ENCODE measurements around the gene SLC6A16. TPM values are rescaled to one million over a fixed set of nuclear protein-coding genes. Genes with fewer than 3 reads are reported as not detected.
A peak's percentile ranks its signal among the peaks of the same experiment; 100 is the strongest.
"Not testable (repeated sequence)": the region's sequence is repeated elsewhere in the genome, so short reads cannot be mapped to it uniquely, and the experiment has no call there.

The SLC6A16 gene
- 0.50 TPM for polyA plus RNA-seq (2013, experiment 1 of 2)
- polyA plus RNA-seq (2013, experiment 2 of 2), result 0.89 TPM

- Histone ChIP-seq H3K27ac (ENCODE audit: low read depth, low read length) (no peak within 1 kb of the TSS), H3K27me3 (ENCODE audit: insufficient read depth, low read length) (no peaks in the 10 kb centered on the region), H3K36me3 (ENCODE audit: insufficient read depth, low read length) (no peaks in the 10 kb centered on the region), H3K4me1 (ENCODE audit: insufficient read depth, low read length) (no peaks in the 10 kb centered on the region), H3K9me3 (ENCODE audit: insufficient read depth, low read depth, low read length) (0 out of 2 replicates have a peak, but pooled peaks cover 2% of the 10 kb centered on the region), H3K4me3 (ENCODE audit: low read length) (no peak within 1 kb of the TSS), H3K9ac (ENCODE audit: low read depth, low read length) (no peak within 1 kb of the TSS)
- WGBS, result 93% methylated on average over 38 of the region's 38 CpGs
These were observed at the start of gene SLC6A16 for GRCh38 chr19:49324801-49325576. Gene SLC6A16 (minus strand): TSS chr19:49325191. CDS start chr19:49311347, 13,844 bp downstream.

DNA sequence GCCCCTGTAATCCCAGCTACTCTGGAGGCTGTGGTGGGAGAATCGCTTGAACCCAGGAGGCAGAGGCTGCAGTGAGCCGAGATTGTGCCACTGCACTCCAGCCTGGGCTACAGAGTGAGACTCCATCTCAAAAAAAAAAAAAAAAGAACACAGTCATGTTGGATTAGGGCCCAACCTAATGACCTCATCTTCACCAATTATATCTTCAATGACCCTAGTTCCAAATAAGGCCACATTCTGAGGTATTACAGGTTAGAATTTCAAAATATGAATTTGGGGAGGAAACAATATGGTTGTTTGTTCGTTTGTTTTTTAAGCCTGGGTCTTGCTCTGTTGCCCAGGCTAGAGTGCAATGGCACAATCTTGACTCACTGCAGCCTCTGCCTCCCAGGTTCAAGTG, 48.2 kb upstream of the SLC6A16 start:
- not testable (repeated sequence) for H3K4me3 ChIP-seq (ENCODE audit: low read length); H3K27me3 ChIP-seq (ENCODE audit: insufficient read depth, low read length); H3K27ac ChIP-seq (ENCODE audit: low read depth, low read length); H3K36me3 ChIP-seq (ENCODE audit: insufficient read depth, low read length); H3K4me1 ChIP-seq (ENCODE audit: insufficient read depth, low read length); H3K9ac ChIP-seq (ENCODE audit: low read depth, low read length)
- WGBS, result 84% methylated on average over 3 of the region's 3 CpGs
- H3K9me3 ChIP-seq (ENCODE audit: insufficient read depth, low read depth, low read length), result peaks cover 27% of the 10 kb centered on the region

GRCh38 chr19:49371184-49371583, 46.2 kb upstream of the SLC6A16 start:
- peaks cover 29% of the 10 kb centered on the region for H3K9me3 ChIP-seq (ENCODE audit: insufficient read depth, low read depth, low read length)
- no peaks in the 10 kb centered on the region for H3K4me1 ChIP-seq (ENCODE audit: insufficient read depth, low read length)
- no peak overlapping the region for H3K9ac ChIP-seq (ENCODE audit: low read depth, low read length)
- H3K27me3 ChIP-seq (ENCODE audit: insufficient read depth, low read length), result no peaks in the 10 kb centered on the region
- H3K27ac ChIP-seq (ENCODE audit: low read depth, low read length), result no peak overlapping the region
- no peaks in the 10 kb centered on the region for H3K36me3 ChIP-seq (ENCODE audit: insufficient read depth, low read length)
- no peak overlapping the region for H3K4me3 ChIP-seq (ENCODE audit: low read length)
- 90% methylated on average over 2 of the region's 3 CpGs for WGBS

DNA sequence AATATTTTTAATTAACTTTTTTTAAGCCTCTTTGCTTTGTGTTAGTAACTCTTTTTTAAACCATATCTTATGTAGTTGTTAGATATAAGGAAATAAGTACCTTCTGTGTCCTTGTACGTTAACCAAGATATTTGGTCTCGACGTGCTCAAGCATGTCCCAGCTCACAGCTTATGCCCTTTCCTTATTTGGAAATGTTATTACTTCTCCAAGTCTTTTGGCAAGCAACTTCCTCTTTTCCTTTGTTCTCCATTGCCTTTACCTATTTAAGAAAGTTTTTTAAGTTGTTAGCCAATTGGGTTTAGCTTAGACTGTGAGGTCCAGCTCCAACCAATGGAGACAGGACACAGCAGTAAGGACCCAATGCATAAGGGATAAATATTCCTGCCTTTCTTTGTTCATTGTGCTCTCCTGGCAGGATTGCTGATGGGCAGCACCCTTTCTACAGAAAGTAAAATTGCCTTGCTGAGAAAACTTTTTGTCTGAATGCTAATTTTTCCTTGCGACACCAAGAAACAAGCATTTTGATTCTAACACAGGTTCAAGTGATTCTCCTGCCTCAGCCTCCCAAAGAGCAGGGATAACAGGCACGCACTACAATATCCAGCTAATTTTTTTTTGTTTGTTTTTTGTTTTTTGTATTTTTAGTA, 43.8 kb upstream of the SLC6A16 start:
- Histone ChIP-seq H3K9me3 (ENCODE audit: insufficient read depth, low read depth, low read length) (peaks cover 29% of the 10 kb centered on the region), H3K9ac (ENCODE audit: low read depth, low read length) (no peak overlapping the region), H3K36me3 (ENCODE audit: insufficient read depth, low read length) (no peaks in the 10 kb centered on the region), H3K27ac (ENCODE audit: low read depth, low read length) (no peak overlapping the region), H3K4me3 (ENCODE audit: low read length) (no peak overlapping the region), H3K27me3 (ENCODE audit: insufficient read depth, low read length) (no peaks in the 10 kb centered on the region), H3K4me1 (ENCODE audit: insufficient read depth, low read length) (no peaks in the 10 kb centered on the region; the same call in 1 of the 2 replicates)
- WGBS, result 82% methylated on average over 5 of the region's 5 CpGs

DNA sequence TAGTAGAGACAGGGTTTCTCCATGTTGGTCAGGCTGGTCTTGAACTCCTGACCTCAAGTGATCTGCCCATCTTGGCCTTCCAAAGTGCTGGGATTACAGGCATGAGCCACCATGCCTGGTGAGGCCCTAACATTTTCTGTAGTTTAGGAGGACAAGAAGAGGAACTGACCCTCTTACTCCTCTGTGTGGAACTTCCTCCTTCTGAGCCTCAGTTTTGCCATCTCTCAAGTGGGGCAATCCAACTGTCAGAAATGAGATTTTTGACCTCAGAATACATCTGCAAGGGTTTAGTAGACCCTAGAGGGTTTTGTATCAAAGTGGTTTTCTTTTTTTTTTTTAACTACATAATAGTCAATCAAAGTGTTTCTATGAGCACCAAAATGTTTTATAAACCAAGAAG, 41.1 kb upstream of the SLC6A16 start:
- H3K4me3 ChIP-seq (ENCODE audit: low read length), result no peak overlapping the region
- no peaks in the 10 kb centered on the region for H3K36me3 ChIP-seq (ENCODE audit: insufficient read depth, low read length)
- no peak overlapping the region for H3K27ac ChIP-seq (ENCODE audit: low read depth, low read length)
- H3K9ac ChIP-seq (ENCODE audit: low read depth, low read length), result no peak overlapping the region
- H3K9me3 ChIP-seq (ENCODE audit: insufficient read depth, low read depth, low read length), result peaks cover 29% of the 10 kb centered on the region
- H3K27me3 ChIP-seq (ENCODE audit: insufficient read depth, low read length), result no peaks in the 10 kb centered on the region
- H3K4me1 ChIP-seq (ENCODE audit: insufficient read depth, low read length), result no peaks in the 10 kb centered on the region; the same call in 1 of the 2 replicates

DNA sequence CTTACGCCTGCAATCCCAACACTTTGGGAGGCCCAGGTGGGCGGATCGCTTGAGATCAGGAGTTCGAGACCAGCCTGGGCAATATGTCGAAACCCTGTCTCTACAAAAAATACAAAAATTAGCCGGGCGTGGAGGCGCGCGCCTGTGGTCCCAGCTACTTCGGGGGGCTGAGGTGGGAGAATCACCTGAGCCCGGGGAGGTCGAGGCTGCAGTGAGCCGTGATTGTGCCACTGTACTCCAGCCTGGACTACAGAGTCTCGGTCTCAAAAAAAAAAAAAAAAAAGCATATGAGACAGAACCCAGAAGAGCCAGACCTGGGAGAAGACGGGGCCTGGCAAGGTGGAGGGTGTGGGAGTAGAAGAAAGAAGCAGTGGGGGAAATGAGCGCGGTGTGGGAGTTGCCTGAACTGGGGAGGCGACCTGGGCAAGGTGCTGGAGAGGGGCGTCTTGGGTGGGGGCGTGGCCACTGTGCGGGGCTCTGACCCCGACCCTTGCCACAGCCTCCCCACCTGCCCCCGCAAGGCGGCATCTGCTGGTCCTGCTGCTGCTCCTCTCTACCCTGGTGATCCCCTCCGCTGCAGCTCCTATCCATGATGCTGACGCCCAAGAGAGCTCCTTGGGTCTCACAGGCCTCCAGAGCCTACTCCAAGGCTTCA, 39.2 kb upstream of the SLC6A16 start:
- H3K9me3 ChIP-seq (ENCODE audit: insufficient read depth, low read depth, low read length), result peaks cover 12% of the 10 kb centered on the region
- H3K9ac ChIP-seq (ENCODE audit: low read depth, low read length), result no peak overlapping the region
- H3K27ac ChIP-seq (ENCODE audit: low read depth, low read length), result peak overlapping the region; percentile 63
- H3K36me3 ChIP-seq (ENCODE audit: insufficient read depth, low read length), result peaks cover 5% of the 10 kb centered on the region
- peaks cover 5% of the 10 kb centered on the region for H3K4me1 ChIP-seq (ENCODE audit: insufficient read depth, low read length)
- 83% methylated on average over 26 of the region's 27 CpGs for WGBS
- no peaks in the 10 kb centered on the region for H3K27me3 ChIP-seq (ENCODE audit: insufficient read depth, low read length)
- peak overlapping the region; percentile 38 for H3K4me3 ChIP-seq (ENCODE audit: low read length)

DNA sequence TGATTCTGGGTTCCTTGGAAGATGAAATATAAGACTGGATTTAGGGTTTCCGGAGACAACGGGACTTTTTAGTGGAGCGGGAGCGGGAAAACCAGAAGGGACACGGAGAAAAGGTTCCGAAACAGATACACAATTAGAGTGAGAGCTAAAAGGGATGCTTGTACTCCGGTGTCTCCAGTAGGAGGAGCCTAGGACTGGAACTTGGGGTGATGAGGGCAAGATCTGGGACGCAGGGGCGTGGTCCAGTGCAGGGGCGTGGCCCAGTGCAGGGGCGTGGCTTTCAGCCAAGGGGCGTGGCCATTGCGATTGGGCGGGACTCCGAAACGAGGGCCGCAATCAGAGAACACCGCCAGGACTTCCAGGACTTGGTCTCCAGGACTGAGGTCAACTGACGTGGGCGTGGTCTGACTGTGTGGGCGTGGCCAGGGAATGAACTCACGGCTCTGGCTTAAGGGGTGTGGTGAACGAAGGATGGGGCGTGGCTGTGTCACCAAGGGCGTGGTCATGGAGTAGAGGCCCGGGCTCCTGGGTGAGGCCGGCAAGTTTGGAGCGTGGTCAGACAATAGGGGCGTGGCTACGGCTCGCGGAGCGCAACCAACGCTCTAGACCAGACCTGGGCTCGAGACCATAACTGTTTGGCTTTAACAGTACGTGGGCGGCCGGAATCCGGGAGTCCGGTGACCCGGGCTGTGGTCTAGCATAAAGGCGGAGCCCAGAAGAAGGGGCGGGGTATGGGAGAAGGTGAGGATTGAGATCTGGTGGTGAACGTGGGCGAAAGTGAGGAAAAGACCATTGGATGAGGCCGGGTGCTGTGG, 38.5 kb upstream of the SLC6A16 start, which contains the start of gene DKKL1:
Gene DKKL1 (plus strand): TSS at position 610 of the 815 bp plus-strand sequence. CDS start 122 bp downstream, at position 732.
- peak within 1 kb of the TSS; percentile 100 for H3K9ac ChIP-seq (ENCODE audit: low read depth, low read length)
- H3K4me3 ChIP-seq (ENCODE audit: low read length), result peak within 1 kb of the TSS; percentile 100

DNA sequence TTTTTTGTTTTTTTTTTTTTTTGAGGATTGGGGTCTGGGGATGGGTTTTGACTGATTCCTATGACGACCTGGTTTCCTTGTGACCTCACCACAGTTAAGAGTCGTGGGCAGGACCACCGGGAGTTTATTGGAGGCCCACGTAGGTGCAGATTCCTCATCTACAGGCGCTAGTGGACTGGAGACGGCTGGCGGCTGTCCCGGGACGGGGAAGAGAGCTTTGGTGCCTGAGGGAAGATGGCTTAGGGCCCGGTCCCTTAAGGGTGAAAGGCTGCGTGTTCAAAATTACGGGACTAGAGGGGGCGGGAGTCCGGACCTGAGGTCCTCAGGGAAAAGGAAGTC, 37.9 kb upstream of the SLC6A16 start:
- H3K4me1 ChIP-seq (ENCODE audit: insufficient read depth, low read length), result peaks cover 5% of the 10 kb centered on the region
- no peaks in the 10 kb centered on the region for H3K27me3 ChIP-seq (ENCODE audit: insufficient read depth, low read length)
- WGBS, result 2% methylated on average over 14 of the region's 14 CpGs
- H3K9me3 ChIP-seq (ENCODE audit: insufficient read depth, low read depth, low read length), result no peaks in the 10 kb centered on the region
- peaks cover 18% of the 10 kb centered on the region for H3K36me3 ChIP-seq (ENCODE audit: insufficient read depth, low read length)
- H3K9ac ChIP-seq (ENCODE audit: low read depth, low read length), result peak overlapping the region; percentile 100
- peak overlapping the region; percentile 100 for H3K4me3 ChIP-seq (ENCODE audit: low read length)
- peak overlapping the region; percentile 52 for H3K27ac ChIP-seq (ENCODE audit: low read depth, low read length)

More for the DNA sequence above, 38.5 kb upstream of the SLC6A16 start, which contains the start of gene DKKL1:
- peak within 1 kb of the TSS; percentile 63 for H3K27ac ChIP-seq (ENCODE audit: low read depth, low read length)
- H3K9me3 ChIP-seq (ENCODE audit: insufficient read depth, low read depth, low read length), result peaks cover 5% of the 10 kb centered on the region; the same call in 1 of the 2 replicates
- peaks cover 12% of the 10 kb centered on the region for H3K36me3 ChIP-seq (ENCODE audit: insufficient read depth, low read length)
- WGBS, result 2% methylated on average over 46 of the region's 46 CpGs
- H3K4me1 ChIP-seq (ENCODE audit: insufficient read depth, low read length), result peaks cover 5% of the 10 kb centered on the region
- H3K27me3 ChIP-seq (ENCODE audit: insufficient read depth, low read length), result no peaks in the 10 kb centered on the region

DNA sequence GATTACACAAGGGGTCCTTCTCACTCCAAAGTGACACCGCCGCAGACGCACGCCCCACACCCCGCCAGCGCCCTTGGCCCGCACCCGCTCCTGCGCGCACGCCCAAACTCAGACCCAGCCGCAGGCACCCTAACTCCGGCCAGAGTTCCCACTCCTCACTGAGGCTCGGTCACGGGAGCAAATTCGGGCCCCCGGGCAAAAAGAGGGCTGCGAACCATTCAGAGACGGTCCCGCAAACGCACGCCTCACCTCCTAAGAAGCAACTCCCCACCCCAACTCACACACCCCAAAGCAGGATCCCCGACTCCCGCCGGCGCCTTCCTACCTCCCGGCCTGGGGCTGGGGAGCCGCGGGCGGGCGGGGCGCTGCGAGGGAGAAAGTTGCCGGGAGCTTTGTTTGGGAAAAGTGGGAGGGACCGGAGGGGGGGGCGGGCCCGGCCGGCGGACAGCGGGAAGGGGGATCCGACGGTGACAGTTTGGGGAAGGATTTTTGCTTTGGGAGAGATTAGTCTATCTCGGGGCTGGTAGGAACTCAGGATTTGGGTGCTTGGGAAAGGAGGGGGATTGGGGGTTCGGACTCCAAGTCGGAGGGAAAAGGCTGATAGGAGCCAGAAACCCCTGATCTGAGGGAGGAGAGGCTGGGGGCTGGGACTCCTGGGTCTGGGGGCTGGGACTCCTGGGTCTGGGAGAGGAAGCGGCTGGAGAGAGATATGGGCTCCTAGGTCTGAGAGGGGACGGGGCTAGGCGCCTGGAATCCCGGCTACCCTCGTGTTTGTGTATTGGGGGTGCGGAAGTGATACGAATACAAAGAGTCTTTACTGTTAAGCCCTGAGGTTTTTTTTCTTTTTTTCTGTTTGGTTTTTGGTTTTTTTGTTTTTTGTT, 37.3 kb upstream of the SLC6A16 start, which contains the start of gene TEAD2:
Gene TEAD2 (minus strand): TSS at position 369 of the 881 bp plus-strand sequence. CDS start 2,341 bp downstream, outside the sequence.
- Histone ChIP-seq H3K9ac (ENCODE audit: low read depth, low read length) (peak within 1 kb of the TSS; percentile 100), H3K4me3 (ENCODE audit: low read length) (peak within 1 kb of the TSS; percentile 100), H3K36me3 (ENCODE audit: insufficient read depth, low read length) (peaks cover 24% of the 10 kb centered on the region), H3K4me1 (ENCODE audit: insufficient read depth, low read length) (peaks cover 5% of the 10 kb centered on the region), H3K27me3 (ENCODE audit: insufficient read depth, low read length) (no peaks in the 10 kb centered on the region), H3K27ac (ENCODE audit: low read depth, low read length) (peak within 1 kb of the TSS; percentile 94), H3K9me3 (ENCODE audit: insufficient read depth, low read depth, low read length) (no peaks in the 10 kb centered on the region)
- WGBS, result under 1% methylated on average over 52 of the region's 52 CpGs

All from HUES64 (cell line).